ENCODE data around the gene LY6G6D. TPM values are rescaled to one million over a fixed set of nuclear protein-coding genes. Genes with fewer than 3 reads are reported as not detected.

The LY6G6D gene
- total RNA-seq, 2 donors from 2014 or later, result not detected

- no peak overlapping the region for H3K4me3 ChIP-seq
- DNase-seq (ENCODE audit: low spot score), result peak; percentile 92
These were observed 23.1 kb downstream of the LY6G6D start for GRCh38 chr6:31737991-31738979.

GRCh38 chr6:31739639-31740396 is 24.7 kb downstream of the LY6G6D start, which contains the start of gene MSH5:
MSH5 (plus strand) TSS chr6:31740005; CDS start chr6:31740467, 462 bp downstream.
- peak; percentile 99 for DNase-seq (ENCODE audit: low spot score)
- H3K9me3 ChIP-seq, result no peaks in the 10 kb centered on the region
- no peaks in the 10 kb centered on the region for H3K27me3 ChIP-seq (replicated peaks; ENCODE audit: insufficient read depth)
- H3K4me1 ChIP-seq (replicated peaks), result peaks cover 11% of the 10 kb centered on the region
- H3K27ac ChIP-seq, result peak within 1 kb of the TSS; percentile 94 to 98
- H3K4me3 ChIP-seq, result peak within 1 kb of the TSS; percentile 51 to 56
- 1% methylated on average over 54 of the region's 58 CpGs for WGBS
- intact Hi-C loops (cut with DNase I), result loop anchor here (5.0 kb wide), 1 partner anchor 82 kb away; no protein-coding TSS in a partner anchor
- TF ChIP-seq POLR2A (IDR thresholded peaks at IDR 0.05) (peak; percentile 77), POLR2AphosphoS5 (IDR thresholded peaks at IDR 0.05) (peak; percentile 97)
- TF ChIP-seq, protein P1, sequence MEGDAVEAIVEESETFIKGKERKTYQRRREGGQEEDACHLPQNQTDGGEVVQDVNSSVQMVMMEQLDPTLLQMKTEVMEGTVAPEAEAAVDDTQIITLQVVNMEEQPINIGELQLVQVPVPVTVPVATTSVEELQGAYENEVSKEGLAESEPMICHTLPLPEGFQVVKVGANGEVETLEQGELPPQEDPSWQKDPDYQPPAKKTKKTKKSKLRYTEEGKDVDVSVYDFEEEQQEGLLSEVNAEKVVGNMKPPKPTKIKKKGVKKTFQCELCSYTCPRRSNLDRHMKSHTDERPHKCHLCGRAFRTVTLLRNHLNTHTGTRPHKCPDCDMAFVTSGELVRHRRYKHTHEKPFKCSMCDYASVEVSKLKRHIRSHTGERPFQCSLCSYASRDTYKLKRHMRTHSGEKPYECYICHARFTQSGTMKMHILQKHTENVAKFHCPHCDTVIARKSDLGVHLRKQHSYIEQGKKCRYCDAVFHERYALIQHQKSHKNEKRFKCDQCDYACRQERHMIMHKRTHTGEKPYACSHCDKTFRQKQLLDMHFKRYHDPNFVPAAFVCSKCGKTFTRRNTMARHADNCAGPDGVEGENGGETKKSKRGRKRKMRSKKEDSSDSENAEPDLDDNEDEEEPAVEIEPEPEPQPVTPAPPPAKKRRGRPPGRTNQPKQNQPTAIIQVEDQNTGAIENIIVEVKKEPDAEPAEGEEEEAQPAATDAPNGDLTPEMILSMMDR (IDR thresholded peaks at IDR 0.05), result peak in 1 of 4 experiments; percentile 15
- H3K36me3 ChIP-seq, result no peaks in the 10 kb centered on the region

More at GRCh38 chr6:31737991-31738979, 23.1 kb downstream of the LY6G6D start:
- H3K27ac ChIP-seq, result peak overlapping the region; percentile 94 to 98
- H3K9me3 ChIP-seq, result no peaks in the 10 kb centered on the region
- intact Hi-C loops (cut with DNase I), result loop anchor here (5.0 kb wide), 1 partner anchor 84 kb away; no protein-coding TSS in a partner anchor
- 12% methylated on average over 6 of the region's 6 CpGs for WGBS
- H3K36me3 ChIP-seq, result no peaks in the 10 kb centered on the region
- peaks cover 17% of the 10 kb centered on the region for H3K4me1 ChIP-seq (replicated peaks)
- no peaks in the 10 kb centered on the region for H3K27me3 ChIP-seq (replicated peaks; ENCODE audit: insufficient read depth)
- TF ChIP-seq POLR2A (IDR thresholded peaks at IDR 0.05) (peak; percentile 33), POLR2AphosphoS5 (IDR thresholded peaks at IDR 0.05) (peak; percentile 84)
- TF ChIP-seq, protein P1 (IDR thresholded peaks at IDR 0.05), result peak in 3 of 4 experiments; percentile 43 to 89 (median 65)

GRCh38 chr6:31740397-31741223 is 25.5 kb downstream of the LY6G6D start:
- Histone ChIP-seq H3K4me3 (peak overlapping the region; percentile 51 to 56), H3K4me1 (replicated peaks) (peaks cover 11% of the 10 kb centered on the region), H3K27me3 (replicated peaks; ENCODE audit: insufficient read depth) (no peaks in the 10 kb centered on the region), H3K27ac (peak overlapping the region; percentile 94 to 98), H3K36me3 (no peaks in the 10 kb centered on the region), H3K9me3 (no peaks in the 10 kb centered on the region)
- 19% methylated on average over 29 of the region's 29 CpGs for WGBS
- intact Hi-C loops (cut with DNase I), result no loop called here
- no peak for DNase-seq (ENCODE audit: low spot score)
- TF ChIP-seq, protein P1 (IDR thresholded peaks at IDR 0.05), result no peak
- no peak for TF ChIP-seq POLR2A (IDR thresholded peaks at IDR 0.05)
- no peak for TF ChIP-seq POLR2AphosphoS5 (IDR thresholded peaks at IDR 0.05)

GRCh38 chr6:31741815-31742214 is 26.7 kb downstream of the LY6G6D start:
- 87% methylated on average over 2 of the region's 2 CpGs for WGBS
- DNase-seq (ENCODE audit: low spot score), result no peak
- no peak overlapping the region for H3K4me3 ChIP-seq
- intact Hi-C loops (cut with DNase I), result no loop called here
- H3K27me3 ChIP-seq (replicated peaks; ENCODE audit: insufficient read depth), result no peaks in the 10 kb centered on the region
- no peaks in the 10 kb centered on the region for H3K9me3 ChIP-seq
- TF ChIP-seq POLR2A (IDR thresholded peaks at IDR 0.05) (no peak), POLR2AphosphoS5 (IDR thresholded peaks at IDR 0.05) (no peak)
- TF ChIP-seq, protein P1 (IDR thresholded peaks at IDR 0.05), result no peak
- peaks cover 7% of the 10 kb centered on the region for H3K4me1 ChIP-seq (replicated peaks)
- H3K27ac ChIP-seq, result no peak overlapping the region
- no peaks in the 10 kb centered on the region for H3K36me3 ChIP-seq

Measured in prostate gland (tissue), 2 donors.